Fibroblast of the aortic adventitia (primary cell): ENCODE measurements around the gene CLEC14A. TPM values are rescaled to one million over a fixed set of nuclear protein-coding genes. Genes with fewer than 3 reads are reported as not detected.

Source experiments
- DNase-seq: peaks from one replicate; pipeline ENCODE4 v3.0.0-alpha.2; 2010; ENCODE audit warnings: low read depth
- H3K4me3 ChIP-seq: 2 replicates; pipeline ENCODE4 v1.5.1; 2011; ENCODE audit warnings: low read depth, mild to moderate bottlenecking, control low read depth, low read length, moderate library complexity
- total RNA-seq: library from RNA; depleted of rRNA; stranded (reverse); fragments of >200 nt; gene quantifications from 2 replicates; pipeline ENCODE4 v1.2.3, GENCODE V29; 2012; ENCODE audit warnings: low replicate concordance
- TF ChIP-seq, protein P1 (sequence below): IDR thresholded peaks from 2 replicates; pipeline ENCODE4 v1.5.1; 2011; ENCODE audit warnings: mild to moderate bottlenecking, low read length, control low read depth, inconsistent platforms; ENCODE audit not compliant: insufficient read depth

The CLEC14A gene
- total RNA-seq, 1 donor, result 0.63 TPM

DNA sequence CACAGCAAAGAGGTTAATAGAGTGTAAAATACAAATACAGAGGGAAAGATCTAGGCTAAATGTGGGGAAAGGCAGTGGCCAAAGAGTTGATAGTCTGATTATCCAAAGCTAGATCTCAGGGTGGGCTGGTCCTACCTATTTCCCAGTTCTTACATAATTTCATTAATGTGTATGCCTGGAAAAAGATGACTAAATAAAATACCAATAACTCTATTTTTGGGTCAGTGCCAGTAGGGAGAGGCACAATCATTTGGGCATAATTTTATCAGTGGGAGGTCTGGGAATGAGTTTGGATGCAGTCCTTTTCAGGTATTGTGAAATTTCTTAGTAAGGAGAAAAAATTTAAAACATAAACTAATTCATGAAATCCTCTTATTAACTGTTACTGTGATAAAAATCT, 30.6 kb upstream of the CLEC14A start:
- H3K4me3 ChIP-seq, result no peak overlapping the region
- TF ChIP-seq, protein P1, sequence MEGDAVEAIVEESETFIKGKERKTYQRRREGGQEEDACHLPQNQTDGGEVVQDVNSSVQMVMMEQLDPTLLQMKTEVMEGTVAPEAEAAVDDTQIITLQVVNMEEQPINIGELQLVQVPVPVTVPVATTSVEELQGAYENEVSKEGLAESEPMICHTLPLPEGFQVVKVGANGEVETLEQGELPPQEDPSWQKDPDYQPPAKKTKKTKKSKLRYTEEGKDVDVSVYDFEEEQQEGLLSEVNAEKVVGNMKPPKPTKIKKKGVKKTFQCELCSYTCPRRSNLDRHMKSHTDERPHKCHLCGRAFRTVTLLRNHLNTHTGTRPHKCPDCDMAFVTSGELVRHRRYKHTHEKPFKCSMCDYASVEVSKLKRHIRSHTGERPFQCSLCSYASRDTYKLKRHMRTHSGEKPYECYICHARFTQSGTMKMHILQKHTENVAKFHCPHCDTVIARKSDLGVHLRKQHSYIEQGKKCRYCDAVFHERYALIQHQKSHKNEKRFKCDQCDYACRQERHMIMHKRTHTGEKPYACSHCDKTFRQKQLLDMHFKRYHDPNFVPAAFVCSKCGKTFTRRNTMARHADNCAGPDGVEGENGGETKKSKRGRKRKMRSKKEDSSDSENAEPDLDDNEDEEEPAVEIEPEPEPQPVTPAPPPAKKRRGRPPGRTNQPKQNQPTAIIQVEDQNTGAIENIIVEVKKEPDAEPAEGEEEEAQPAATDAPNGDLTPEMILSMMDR, result no peak
- peak; percentile 54 for DNase-seq

DNA sequence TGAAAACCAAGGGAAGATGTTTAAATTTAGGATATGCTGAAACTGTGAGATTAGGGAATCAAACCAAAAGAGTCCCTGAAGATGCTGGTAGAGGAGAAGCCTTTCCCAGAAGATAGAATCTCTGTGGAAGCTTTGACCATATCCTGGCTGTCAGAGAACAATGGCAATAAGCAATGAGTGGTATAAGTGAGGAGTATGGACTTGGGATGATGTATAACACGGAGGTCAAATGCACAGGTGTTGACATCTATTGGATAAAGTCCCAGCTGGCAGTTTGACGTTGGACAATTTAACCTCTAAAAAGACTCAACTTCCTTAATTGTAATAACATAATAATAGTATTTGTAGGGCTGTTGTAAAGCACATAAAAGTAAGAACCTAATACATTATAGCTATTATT, 30.1 kb upstream of the CLEC14A start:
- TF ChIP-seq, protein P1, result no peak
- no peak overlapping the region for H3K4me3 ChIP-seq
- DNase-seq, result no peak

DNA sequence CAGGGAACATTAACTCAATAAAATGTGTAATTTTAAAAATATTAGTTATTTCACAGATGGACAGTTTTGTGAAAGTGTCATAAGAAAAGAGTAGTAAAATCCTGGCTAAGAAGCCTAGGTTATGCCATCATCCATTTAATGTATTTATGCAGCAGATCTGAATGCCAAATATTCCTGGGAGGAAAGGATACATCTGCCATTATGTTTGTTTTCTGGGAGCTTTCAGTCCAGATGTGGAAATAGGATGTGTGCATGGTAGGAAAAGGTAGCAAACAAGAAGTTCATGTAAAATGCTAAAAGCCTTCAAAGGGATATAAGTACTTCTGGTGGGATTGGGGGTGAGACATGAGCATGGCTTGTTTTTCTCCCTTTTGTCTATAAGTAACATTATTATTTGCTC, 27.0 kb upstream of the CLEC14A start:
- no peak for DNase-seq
- no peak overlapping the region for H3K4me3 ChIP-seq
- TF ChIP-seq, protein P1, result no peak

DNA sequence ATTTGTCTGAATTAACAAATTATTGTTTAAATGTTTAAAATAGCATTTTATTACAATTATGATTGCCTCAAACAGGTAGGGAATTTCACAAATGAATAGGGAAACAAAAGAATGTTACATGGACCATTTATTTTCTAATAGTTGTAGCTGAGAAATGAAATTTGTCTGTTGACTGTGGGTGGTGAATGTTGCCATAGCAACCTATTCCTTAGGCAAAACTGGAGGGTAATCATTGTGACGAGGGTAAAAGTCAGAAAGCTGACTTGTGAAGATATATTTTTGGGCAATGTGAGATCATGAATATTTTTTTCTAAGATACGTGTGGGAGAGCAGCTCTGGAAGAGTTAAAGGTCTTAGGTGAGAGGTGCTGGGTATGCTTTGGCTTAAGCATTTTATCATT, 24.2 kb upstream of the CLEC14A start:
- TF ChIP-seq, protein P1, result no peak
- DNase-seq, result no peak
- H3K4me3 ChIP-seq, result no peak overlapping the region

DNA sequence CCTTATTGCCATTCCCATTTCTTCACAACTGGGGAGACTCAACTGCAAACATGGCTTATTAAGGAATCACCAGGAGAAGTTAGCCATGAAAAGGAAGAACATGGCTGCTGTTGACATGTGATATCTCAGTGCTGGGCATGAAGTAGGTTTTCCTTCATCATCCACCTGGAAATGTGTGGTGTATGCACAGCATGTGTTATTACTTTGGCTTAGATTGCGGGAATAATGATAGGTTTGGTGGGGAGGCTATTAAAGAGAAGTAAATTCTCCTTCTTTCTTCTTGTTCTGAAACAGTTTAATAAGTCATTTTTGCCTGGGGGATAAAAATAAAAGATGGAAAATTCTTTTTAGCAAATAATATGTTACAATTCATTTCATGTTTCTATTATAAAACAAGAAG, 23.7 kb upstream of the CLEC14A start:
- H3K4me3 ChIP-seq, result no peak overlapping the region
- DNase-seq, result no peak
- TF ChIP-seq, protein P1, result no peak

DNA sequence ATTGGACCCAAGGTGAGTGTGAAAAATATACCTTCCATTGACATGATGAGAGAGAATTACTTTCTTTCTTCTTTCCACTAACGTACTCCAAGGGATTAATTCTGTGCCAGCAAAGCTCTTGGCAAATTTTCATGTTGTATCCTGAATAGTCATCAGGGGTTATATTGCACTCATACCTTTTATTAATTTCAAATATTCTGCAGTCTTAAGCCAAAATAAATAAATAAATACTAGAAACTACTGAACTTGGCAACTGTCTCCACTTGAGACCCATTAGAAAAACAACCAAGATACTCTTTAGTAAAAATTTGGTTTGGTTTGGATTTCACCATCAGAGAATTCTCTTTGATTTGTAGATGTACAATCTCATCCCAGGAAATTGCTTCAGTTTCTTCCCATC, 22.1 kb upstream of the CLEC14A start:
- TF ChIP-seq, protein P1, result no peak
- DNase-seq, result peak; percentile 22
- no peak overlapping the region for H3K4me3 ChIP-seq

DNA sequence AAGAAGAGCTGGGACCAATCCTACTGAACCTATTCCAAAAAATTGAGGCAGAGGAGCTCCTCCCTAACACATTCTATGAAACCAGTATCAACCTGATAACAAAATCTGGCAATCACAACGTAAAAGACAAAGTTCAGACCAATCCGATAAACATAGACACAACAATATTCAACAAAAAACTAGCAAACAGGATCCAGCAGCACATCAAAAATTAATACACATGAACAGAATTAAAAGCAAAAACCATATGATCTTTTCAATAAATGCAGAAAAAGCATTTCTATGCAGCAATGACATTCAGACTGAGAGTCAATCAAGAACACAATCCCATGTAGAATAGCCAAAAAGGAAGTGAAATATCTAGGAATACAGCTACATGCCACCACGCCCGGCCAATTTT, 7.0 kb upstream of the CLEC14A start:
- no peak overlapping the region for H3K4me3 ChIP-seq
- TF ChIP-seq, protein P1, result no peak

More for the DNA sequence above, 7.0 kb upstream of the CLEC14A start:
- no peak for DNase-seq
